NB4 (cell line): ENCODE measurements around the gene UTS2R.

Source experiments
- DNase-seq: peaks from one replicate; pipeline ENCODE4 v3.0.0; 2010; ENCODE audit warnings: low read depth
- H3K4me3 ChIP-seq: one replicate; pipeline ENCODE4 v1.5.1; 2011; ENCODE audit warnings: mild to moderate bottlenecking, low read depth, low read length, moderate library complexity
- MYC ChIP-seq: IDR thresholded peaks from 2 replicates; pipeline ENCODE4 v1.6.1; 2011; ENCODE audit warnings: low read depth, low read length
- POLR2A ChIP-seq: IDR thresholded peaks from 2 replicates; pipeline ENCODE4 v1.6.1; 2011; ENCODE audit warnings: mild to moderate bottlenecking; ENCODE audit not compliant: insufficient read length; ENCODE audit errors: extremely low read depth
- TF ChIP-seq, protein P1 (sequence below): IDR thresholded peaks from one replicate; pipeline ENCODE4 v1.5.1; 2012; ENCODE audit warnings: low read depth, low read length
- TF ChIP-seq, protein P2 (sequence below): IDR thresholded peaks from 2 replicates; pipeline ENCODE4 v1.6.1; 2011; ENCODE audit warnings: low read depth, low read length

UTS2R gene

DNA sequence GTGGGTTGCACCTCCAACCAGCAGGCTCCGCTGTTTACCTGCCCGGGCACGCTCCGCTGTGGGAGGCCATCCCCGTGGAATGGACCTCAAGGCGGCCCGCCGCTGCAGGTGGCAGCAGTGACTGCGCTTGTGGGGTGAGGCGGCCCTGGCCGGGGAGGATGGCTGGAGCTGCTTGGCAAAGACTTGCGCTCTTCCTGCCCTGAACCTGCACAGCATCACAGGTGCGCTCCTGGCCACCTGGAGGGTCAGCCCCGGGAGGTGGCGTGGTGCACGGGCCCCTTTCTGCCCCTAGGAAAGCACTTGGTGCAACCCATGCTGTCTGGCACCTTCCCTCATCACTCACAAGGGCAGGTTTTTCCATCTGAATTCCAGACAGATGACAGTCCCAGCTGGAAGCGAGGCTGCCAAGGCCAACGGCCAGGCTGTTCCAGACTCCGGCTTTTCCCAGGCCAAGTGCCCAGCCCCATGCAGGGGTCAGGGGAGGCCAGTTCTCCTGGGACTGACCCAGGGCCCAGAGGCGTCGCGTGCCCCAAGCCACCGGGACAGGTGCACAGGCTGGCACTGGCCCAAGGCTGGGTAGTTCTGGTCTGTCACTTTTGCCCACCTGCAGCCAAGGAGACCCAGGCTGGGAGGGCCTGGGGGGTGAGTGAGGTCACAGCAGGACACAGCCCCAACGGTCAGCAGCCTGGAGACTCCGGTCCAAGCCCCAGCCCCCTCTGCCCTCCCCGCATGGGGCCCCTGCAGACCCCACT is 13.3 kb downstream of the UTS2R start:
- H3K4me3 ChIP-seq: no peak overlapping the region
- no peak for DNase-seq
- TF ChIP-seq MYC: no peak
- TF ChIP-seq, protein P1, sequence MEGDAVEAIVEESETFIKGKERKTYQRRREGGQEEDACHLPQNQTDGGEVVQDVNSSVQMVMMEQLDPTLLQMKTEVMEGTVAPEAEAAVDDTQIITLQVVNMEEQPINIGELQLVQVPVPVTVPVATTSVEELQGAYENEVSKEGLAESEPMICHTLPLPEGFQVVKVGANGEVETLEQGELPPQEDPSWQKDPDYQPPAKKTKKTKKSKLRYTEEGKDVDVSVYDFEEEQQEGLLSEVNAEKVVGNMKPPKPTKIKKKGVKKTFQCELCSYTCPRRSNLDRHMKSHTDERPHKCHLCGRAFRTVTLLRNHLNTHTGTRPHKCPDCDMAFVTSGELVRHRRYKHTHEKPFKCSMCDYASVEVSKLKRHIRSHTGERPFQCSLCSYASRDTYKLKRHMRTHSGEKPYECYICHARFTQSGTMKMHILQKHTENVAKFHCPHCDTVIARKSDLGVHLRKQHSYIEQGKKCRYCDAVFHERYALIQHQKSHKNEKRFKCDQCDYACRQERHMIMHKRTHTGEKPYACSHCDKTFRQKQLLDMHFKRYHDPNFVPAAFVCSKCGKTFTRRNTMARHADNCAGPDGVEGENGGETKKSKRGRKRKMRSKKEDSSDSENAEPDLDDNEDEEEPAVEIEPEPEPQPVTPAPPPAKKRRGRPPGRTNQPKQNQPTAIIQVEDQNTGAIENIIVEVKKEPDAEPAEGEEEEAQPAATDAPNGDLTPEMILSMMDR: no peak

DNA sequence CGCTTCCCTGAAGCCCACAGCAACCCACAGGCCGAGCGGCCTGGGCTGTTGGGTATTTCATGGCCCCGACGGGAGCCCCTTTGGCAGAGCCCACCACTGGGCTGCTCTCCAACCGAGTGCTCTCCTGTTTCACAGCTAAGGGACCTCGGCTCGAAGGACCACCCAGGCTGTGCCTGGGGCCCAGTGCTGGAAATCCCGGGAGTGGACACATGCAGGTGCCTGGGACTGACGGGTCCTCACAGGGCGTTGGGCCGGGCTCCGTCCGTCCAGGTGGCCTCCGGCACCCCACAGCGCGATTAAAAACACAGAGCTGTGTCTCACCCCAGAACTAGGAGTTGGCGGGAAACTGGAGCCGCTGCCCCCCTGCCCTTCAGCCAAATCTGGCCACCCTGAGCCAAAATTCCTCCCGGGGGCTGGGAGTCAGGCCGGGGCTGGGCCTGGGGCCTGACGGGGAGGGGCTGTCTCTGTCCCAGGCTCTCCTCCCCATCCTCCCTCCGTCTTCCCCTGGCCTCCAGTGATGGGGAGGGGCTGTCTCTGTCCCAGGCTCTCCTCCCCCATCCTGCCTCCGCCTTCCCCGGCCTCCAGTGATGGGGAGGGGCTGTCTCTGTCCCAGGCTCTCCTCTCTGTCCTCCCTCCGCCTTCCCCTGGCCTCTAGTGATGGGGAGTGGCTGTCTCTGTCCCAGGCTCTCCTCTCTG is 14.1 kb downstream of the UTS2R start:
- no peak overlapping the region for H3K4me3 ChIP-seq
- no peak for TF ChIP-seq POLR2A
- no peak for DNase-seq

DNA sequence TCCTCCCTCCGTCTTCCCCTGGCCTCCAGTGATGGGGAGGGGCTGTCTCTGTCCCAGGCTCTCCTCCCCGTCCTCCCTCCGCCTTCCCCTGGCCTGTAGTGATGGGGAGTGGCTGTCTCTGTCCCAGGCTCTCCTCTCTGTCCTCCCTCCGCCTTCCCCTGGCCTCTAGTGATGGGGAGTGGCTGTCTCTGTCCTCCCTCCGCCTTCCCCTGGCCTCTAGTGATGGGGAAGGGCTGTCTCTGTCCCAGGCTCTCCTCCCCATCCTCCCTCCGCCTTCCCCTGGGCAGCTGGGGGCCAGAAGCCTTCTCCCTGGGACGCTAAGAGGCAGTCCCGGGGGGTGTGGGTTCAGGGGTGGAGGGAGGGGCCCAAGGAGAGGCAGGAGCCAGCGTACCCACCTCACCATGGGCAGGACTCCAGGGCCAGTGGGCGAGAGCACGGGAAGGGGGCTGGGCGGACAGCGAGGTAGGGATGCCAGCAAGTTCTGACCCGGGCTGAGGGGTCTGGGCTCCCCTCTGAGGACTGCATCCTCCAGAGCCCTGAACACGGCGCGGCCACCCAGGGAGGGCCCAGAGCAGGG is 14.8 kb downstream of the UTS2R start:
- TF ChIP-seq MYC: no peak
- TF ChIP-seq, protein P2, sequence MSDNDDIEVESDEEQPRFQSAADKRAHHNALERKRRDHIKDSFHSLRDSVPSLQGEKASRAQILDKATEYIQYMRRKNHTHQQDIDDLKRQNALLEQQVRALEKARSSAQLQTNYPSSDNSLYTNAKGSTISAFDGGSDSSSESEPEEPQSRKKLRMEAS: no peak
- TF ChIP-seq, protein P1: no peak
- no peak for TF ChIP-seq POLR2A
- H3K4me3 ChIP-seq: no peak overlapping the region
- DNase-seq: no peak

DNA sequence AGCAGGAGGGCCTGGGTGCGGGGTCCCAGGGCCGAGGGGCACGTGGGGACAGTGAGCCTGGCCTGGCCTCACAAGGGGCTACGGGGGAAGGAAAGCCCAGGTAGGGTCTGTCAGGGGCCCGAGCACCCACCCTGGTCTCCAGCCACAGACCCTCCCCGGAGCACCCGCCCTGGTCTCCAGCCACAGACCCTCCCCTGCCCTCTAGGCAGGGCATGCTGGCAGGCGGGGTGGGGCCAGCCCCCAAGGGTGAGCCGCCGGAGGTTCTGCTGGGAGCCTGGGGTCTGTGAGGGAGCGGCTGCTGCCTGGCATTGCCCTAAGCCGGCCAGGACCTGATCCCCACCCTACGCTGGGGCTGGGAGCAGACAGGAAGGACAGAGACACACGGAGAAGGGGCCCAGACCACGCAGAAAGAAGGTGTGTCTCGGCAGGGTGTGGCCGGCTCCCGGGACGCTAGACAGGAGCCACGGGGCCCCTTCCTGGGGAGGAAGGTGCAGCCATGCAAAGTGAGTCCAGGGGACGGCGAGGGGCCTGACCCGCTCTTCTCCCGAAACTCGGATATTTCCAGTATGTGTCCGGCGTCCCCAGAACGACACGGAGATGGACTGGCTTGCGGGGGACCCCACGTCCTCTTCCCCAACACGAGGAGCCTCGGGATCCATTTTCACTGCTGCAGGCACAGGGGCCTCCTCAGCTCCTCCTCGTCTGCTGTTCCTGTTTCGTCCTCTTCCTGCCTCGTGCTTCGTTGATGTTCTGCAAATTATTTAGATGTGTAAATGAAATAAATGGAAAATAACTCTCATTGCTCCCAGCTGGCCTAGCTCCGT is 15.5 kb downstream of the UTS2R start:
- no peak overlapping the region for H3K4me3 ChIP-seq
- TF ChIP-seq, protein P1: no peak
- TF ChIP-seq, protein P2: no peak
- TF ChIP-seq POLR2A (no peak), MYC (no peak)
- DNase-seq: no peak

DNA sequence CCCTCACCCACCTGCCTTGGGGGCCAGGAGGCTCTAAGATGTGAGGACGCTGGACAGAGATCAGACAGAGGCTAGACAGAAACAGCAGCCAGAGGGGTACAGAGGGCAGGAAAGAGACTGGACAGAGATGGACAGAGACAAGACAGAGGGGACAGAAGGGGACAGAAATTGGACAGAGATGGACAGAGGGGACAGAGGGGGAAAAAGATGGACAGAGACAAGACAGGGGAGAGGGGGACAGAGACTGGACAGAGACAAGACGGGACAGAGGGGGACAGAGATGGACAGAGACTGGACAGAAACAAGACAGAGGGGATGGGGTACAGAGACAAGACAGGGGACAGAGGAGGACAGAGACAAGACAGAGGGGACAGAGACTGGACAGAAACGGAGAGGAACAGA is 16.1 kb downstream of the UTS2R start:
- no peak for DNase-seq
- no peak overlapping the region for H3K4me3 ChIP-seq

More for the DNA sequence above, 16.1 kb downstream of the UTS2R start:
- TF ChIP-seq POLR2A (no peak), MYC (no peak)
- TF ChIP-seq, protein P2: no peak
- TF ChIP-seq, protein P1: no peak
